ENCODE results near the gene DNALI1.
A peak's percentile ranks its signal among the peaks of the same experiment; 100 is the strongest.
"Not testable (repeated sequence)": the region's sequence is repeated elsewhere in the genome, so short reads cannot be mapped to it uniquely, and the experiment has no call there.

DNALI1 gene

DNA sequence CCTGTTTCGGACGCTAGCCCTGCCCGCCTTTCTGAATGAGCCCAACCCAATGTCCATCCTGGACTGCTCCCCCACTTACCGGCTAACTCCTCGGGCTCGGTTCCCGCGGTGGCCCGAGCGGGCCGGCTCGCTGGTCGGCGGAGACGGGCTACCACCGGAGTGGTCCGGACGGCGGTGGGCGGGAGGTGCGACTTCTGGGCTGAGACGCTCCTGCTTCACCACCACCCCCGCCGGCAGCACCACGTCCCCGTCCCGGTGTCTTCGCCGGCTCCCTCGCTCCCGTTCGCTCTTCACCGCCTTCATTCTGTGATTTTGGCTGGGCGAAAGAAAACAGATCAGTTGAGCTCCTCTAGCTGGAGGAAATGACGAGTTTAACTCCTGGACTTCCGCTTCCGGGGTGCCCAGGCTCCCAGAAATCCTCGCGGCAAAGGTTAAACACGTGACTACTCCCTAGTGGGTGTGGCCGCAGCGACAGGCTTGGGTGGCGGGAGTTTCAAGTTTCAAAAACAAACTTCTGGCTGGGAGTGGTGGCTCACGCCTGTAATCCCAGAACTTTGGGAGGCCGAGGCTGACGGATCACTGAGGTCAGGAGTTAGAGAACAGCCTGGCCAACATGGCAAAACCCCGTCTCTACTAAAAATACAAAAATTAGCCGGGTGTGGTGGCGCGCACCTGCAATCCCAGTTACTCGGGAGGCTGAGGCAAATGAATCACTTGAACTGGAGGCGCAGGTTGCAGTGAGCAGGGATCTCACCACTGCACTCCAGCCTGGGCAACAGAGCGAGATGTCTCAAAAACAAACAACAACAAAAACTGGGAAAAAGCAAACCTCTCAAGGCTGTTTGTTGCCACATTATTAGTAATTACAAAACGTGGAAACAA, 2.6 kb upstream of the DNALI1 start, which contains the start of gene SNIP1:
SNIP1 (minus strand) TSS at position 367 of the 882 bp plus-strand sequence; CDS start at position 303, 64 bp downstream.
- DNase-seq (ENCODE audit: low read depth in 3 of 3), result peak; percentile 57 to 83 (median 82)

DNA sequence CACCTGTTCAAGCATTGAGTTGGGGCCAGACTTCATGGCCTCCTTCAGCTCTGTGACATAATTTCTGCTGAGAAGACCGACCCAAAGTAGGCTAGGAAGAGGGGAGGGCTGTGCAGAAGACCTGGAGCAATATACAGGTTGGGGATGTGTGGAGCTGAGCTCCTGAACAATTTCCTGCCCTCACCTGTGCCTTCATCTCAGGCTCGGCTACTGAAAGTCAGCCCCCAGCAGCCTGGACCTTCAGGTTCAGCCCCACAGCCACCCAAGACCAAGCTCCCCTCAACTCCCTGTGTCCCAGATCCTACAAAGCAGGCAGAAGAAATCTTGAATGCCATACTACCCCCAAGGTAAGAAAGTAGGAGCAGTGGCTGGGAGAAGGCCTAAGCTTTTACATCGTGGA, 662 bp downstream of the DNALI1 start:
- no peak for DNase-seq (ENCODE audit: low read depth in 3 of 3)

DNA sequence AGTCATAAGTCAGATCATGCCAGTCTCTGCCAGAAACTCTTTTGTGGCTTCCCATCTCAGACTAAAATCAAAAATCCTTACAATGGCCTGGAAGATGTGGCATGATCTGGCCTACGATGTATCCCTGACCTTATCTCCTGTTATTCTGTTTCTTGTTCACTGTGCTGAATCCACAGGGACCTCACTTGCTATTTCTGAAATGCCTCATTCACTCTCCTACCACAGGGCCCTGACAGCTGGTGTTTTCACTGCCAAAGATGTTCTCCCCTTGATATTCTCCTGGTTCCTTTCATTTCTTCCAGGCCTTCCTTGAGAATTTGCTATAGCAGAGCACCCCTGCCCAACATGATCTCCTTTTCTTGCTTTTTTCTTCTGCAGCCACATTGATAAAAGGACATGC, 1.7 kb downstream of the DNALI1 start:
- DNase-seq (ENCODE audit: low read depth in 3 of 3), result no peak

DNA sequence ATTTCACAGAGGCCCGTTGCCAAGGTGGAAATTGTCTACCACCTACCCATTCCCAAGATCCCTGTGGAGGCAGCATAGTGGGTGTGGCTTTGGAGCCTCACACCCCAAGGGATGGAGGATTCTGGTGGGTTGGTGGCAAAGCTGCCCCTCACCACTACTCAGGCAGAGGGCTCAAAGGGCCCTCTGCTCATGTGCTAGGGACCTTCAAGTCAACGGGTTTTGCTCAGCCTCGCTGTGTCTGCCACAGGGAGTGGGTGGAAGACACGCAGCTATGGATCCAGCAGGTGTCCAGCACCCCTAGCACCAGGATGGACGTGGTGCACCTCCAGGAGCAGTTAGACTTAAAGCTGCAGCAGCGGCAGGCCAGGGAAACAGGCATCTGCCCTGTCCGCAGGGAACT, 2.3 kb downstream of the DNALI1 start:
- DNase-seq (ENCODE audit: low read depth in 3 of 3), result no peak

DNA sequence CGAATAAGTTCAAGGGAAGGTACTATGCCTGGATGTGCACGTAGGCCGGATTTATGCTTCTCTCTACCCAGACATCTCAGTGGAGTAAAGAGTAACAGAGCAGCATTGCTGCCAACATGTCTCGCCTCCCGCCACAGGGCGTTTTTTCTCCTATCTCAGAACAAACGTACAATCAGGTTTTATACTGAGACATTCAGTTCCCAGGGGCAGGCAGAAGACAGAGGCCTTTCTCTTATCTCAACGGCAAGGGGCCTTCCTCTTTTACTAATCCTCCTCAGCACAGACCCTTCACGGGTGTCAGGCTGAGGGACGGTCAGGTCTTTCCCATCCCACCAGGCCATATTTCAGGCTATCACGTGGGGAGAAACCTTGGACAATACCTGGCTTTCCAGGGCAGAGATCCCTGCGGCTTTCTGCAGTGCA, 3.2 kb downstream of the DNALI1 start:
- DNase-seq (ENCODE audit: low read depth in 3 of 3), result not testable (repeated sequence)

DNA sequence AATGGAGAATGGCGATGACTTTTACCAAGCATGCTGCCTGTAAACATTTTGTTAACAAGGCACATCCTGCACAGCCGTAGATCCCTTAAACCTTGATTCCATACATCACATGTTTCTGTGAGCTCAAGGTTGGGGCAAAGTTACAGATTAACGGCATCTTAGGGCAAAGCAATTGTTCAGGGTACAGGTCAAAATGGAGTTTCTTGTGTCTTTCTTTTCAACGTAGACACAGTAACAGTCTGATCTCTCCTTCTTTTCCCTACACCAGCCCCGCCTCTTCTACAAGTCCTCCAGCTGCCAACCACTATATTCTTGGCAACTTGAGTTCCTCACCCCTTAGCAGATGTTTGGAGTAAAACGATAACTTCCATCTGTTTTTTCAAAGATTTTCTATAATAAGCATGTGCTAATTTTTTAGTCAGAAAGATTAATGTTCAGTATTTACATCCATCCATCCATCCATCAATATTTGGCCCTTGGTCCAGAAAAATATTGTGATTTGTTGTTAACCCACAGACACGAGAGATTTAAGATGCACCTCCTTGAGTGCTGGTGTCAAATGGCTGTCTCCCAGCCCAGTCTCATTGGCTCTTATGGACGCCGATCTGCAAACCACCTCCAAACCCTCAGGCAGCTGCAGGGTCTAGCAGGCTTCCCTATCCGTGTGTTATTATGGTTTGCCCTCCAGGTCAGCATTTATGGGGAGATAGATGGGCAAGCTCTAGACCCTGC, 3.8 kb downstream of the DNALI1 start:
- no peak for DNase-seq (ENCODE audit: low read depth in 3 of 3)

DNA sequence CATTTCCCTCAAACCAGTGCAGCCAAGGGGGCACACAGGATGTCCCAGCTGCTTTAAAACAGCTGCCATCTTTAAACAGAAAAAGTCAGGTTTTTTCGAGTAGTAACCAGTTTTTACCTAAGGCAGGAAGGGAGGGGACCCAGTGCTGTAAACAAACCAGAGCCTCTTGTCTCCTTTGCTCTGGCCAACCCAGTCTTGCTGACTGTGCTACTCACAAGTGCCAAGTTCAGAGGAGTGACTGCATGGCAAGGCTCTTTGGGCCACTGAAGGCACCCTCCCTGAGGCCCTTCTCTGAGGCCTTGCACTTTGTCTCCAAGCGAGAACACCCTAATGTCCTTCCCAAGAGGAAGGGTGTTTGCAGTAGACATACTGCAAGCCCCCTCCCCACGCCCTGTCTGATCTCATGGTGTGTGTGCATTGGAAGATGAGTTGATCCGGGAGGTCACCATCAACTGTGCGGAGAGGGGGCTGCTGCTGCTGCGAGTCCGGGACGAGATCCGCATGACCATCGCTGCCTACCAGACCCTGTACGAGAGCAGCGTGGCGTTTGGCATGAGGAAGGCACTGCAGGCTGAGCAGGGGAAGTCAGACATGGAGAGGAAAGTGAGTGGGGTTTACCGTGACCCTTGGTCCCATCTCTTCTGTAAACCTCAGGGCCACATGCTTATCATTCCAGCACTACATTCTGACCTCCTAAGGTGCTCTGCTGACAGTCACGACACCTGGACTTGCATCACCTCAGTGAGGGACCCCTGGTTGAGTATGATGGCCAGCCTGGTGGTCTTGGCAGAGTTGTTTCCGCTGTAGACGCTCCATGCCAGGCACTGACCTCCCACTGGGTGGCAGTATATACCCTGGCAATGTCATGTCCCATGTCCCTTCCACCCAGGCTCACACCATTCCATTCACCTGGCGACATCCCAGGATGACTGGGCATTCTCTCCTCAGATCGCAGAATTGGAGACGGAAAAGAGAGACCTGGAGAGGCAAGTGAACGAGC, 4.7 kb downstream of the DNALI1 start:
- no peak for DNase-seq (ENCODE audit: low read depth in 3 of 3)

DNA sequence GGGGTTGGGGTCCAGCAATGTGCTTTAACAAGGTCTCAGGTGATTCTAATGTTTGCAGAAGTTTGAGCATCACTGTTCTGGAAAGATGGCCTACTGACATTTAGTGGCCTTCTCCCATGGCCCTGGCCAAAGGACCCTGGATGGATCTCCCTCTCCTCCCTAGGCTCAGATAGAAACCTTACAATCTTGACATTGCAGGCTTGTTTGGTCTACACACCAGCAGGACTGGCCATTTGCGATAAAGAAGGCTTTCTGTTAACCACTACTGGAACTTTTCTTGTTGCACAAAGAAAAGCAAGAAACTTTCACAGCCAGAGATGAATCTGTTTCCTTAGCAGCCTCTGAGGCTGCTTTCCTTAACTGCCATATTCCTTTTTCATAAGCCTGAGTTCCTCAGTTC, 6.2 kb downstream of the DNALI1 start:
- DNase-seq (ENCODE audit: low read depth in 3 of 3), result no peak

DNA sequence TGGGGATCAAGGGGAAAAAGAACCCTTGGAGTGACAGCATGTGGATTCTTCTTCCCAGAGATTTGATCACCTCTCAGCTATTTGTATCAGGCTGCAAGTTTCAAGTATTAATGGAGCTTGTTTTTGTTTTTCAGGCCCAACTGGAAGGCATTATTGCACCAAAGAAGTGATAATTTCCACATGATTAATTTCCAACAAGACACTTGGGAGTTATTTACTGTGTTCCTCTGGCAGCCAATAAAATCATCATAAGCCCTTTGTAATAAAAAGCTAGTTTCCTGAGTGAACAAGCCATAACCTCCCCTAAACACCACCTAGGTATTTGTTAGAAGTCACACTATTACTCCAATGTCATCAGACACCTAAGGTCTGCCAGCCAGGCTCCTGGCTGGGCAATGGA, 8.2 kb downstream of the DNALI1 start:
- DNase-seq (ENCODE audit: low read depth in 3 of 3), result no peak

DNA sequence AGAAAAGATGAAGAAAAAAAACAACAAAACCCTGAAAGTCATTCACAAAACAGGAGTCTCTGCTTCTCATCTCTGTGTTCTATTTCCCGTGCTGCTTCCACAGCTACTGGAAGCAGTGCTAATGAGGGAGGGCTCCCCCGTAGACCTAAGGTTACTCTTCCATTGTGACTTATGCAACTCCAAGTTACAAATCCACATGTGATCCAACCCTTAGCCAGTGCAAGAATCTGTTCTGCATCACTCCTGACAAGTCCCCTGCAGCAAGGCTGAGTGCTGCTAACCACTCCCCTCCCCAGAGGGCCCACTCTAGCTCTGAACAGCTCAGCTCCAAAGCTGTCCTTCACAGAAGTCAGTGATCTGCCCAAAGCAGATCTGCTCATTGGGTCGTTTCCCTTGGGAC, 10.3 kb downstream of the DNALI1 start:
- no peak for DNase-seq (ENCODE audit: low read depth in 3 of 3)

DNA sequence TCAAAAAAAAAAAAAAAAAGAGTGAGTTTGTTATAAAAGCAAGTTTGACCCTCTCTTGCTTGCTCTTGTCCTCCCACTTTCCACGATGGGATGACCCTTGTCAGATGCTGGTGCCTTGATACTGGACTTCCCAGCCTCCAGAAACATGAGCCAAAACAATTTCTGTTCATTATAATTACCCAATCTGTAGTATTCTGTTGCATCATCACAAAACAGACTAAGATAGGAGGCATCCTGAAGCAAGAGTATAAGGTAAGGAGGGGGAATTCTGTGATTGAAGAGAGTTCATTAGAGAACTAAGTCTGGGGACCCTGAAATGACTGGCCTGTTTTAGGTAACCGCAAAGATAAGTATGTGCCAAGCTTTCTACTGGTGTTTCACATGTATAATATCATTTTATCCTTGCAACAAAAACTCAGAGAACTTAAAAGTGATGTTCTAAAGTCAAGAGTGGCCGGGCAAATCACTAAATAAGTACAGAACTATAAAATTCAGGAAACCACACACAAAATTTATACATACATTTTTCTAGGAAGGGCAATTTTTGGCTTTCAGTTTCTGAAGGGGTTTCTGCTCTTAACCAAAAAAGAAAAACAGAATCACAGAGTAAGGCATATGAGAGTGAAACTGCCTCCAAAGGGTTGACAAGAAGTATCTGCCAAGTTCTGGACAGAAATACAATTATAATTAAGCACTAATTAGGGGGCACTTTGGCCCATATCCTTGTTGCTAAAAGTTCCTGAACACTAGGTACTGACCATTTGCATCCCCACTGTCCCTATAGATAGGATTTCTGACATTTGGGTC, 14.0 kb downstream of the DNALI1 start:
- no peak for DNase-seq (ENCODE audit: low read depth in 3 of 3)

DNA sequence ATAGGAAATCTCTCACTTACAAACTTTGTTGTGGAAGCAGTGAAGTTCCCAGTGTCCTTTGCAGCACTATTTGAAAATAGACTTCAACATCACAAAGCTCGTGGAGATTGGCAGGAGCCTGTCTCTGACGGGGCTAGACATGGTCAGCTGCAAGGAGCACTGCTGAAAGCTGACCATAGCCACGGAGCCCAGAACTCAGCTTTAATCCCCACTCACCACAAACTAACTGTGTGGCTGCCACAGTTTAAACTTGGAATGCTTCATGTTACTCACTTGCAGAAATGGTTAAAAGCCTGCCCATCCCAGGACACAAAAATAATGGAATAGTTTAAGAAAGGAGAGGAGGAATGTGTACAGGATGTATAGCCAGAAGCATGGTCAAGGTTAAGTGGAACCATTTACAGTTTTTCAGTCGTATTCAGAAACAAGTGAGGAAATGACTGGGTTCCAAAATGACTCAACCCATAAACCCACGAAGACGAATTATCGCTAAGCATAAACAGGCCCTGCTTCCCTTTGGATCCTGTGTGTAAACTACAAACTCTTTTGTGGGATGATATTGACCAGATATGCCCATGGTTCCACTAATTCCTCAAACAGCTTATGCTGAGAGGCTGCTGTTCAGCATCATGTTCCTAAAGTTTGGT, 18.2 kb downstream of the DNALI1 start:
- no peak for DNase-seq (ENCODE audit: low read depth in 3 of 3)

DNA sequence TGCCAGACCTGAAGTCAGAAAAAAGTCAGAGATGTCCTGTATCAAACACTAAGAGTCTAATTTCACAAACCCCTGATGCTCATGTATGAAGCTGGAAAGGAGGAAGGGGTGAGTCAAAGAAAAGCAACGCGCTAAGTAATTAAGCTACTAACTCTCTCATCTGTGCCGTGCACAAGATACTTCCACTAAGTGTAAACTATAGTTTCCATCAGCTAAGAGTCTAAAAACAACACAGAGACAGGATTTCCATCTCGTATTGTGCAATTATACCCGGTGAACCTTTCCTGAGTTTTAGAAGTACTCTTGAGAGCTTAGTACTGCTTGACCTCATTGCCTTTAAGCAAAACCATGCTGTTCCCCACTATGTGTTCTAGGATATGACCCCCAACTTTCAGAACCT, 19.0 kb downstream of the DNALI1 start:
- DNase-seq (ENCODE audit: low read depth in 3 of 3), result no peak

DNA sequence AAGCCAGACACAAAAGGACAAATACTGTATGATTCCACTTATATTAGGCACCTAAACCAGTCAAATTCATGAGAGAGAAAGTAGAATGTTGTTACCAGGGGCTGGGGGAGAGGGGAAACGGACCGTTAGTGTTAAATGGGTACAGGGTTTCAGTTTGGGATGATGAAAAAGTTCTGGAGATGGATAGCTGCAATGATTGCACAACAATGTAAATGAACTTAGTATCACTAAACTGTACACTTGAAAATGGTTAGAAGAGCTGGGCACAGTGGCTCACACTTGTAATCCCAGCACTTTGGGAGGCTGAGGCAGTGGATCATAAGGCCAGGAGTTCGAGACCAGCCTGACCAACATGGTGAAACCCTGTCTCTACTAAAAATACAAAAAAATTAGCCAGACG, 27.8 kb downstream of the DNALI1 start:
- not testable (repeated sequence) for DNase-seq (ENCODE audit: low read depth in 3 of 3)

DNA sequence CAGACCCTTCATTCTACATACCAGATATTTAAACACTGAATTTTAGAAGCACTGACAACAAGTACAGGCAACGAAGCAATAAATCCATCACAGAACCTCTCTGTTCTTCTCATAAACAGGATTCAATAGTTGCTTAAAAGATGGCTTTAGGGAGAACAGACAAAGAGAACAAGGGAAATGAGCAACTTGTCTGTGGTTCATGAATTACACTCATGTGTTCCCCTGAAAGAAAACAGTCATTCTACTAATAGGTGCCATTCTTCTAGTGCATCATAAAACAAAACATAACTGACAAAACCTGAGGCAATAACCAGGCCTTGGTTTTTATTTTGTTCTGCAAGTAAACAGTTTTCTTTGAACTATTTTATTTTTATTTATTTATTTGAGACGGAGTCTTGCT, 32.2 kb downstream of the DNALI1 start:
- DNase-seq (ENCODE audit: low read depth in 3 of 3), result no peak

DNA sequence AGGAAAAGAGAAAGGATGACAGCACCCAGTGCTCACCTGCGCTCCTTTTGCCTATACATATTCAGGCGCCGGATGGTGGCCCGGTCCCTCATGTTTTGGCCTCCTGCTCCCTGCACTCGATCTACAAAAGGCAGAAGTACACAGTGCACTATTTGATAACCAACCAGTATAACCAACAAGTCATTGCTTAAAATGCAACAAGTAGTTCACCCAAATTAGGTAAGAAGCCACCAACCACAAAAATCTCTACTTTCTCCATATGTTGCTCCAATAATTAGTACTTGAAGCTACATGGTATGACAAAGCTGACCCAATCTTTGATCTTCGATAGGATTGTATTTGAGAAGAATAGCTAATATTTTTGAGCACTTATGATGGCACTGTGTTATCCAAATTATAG, 37.0 kb downstream of the DNALI1 start:
- no peak for DNase-seq (ENCODE audit: low read depth in 3 of 3)

DNA sequence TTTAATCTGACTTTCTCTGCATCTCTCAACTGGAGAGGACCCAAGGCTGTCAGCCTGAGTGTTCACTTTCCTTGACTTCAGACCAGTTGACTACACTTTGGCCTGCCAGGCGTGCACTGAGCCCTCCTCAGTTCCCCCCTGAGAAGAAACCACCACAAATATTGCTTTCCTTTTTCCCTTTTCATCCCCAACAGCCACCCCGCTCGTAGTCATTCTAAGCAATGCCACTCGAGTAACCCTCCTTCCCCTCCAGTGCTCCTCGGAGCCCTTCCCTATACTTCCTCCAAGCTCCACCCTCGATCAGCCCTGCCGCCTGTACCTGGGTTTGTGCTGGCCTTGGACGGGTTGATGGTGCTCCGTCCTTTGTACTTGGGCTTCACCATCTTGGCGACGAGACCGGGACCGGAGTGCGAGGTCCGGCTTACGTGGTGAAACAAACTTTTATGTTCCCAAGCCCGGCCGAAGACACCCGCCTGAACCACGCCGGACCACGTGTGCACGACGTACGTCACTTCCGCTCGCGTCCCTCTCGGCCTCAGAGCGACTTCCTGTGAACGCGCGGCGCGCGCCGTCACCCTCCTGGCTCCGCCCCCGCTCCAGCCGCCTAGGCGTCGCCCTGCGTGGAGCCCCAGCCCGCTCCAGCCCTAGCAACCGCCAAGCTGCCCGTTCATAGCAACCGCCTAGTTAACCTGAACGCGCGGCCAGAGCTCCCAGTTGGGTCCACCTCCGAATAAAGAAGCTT, 38.9 kb downstream of the DNALI1 start, which contains the start of gene GNL2:
GNL2 (minus strand) TSS at position 498 of the 742 bp plus-strand sequence; CDS start at position 383, 115 bp downstream.
- peak; percentile 90 to 92 (median 91) for DNase-seq (ENCODE audit: low read depth in 3 of 3)

DNA sequence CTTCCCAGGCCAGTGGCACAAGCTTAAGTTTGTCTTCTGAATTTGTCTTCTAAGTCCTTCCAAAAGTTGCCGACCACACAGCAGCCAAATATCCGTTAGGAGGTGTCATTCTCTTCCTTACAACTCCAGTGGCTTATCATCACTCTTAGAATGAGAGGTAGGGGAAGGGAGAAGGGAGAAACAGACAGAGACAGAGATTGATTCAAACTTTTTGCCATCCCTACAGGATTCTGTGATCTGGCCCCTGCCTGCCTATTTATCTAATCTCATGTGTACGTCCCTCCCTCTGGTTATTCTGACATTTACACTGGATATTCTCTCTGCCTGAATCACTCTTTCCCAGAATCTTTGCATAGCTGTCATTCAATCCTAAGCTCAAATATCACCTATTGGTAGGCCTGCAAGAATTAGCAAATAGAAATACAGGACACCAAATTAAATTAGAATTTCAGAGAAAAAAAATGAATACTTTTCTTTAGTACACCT, 39.5 kb downstream of the DNALI1 start:
- DNase-seq (ENCODE audit: low read depth in 3 of 3), result no peak

DNA sequence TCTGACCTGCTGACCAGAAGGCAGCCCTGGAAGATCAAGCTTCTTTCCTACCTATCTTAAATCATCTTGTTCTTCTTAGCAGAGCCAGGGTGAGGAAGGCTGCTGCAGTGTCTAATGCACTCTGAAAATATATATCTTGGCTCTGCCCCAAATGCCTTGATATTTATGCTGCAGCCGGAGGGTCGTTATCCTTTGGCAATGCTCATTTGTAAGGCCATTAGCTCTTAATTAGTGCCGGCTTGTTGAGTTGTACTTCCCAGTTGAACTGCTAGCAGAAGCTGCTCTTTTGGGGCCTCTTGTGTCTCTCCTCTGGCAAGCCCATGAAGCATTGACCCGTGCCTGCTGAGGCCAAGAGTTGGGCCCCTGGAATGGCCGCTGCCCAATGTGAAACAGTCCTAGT, 43.2 kb downstream of the DNALI1 start:
- no peak for DNase-seq (ENCODE audit: low read depth in 3 of 3)
